Esophagus muscularis mucosa (tissue), 4 donors: ENCODE data around the gene PGAM2.

Source experiments
- EP300 ChIP-seq: sonication (generic); formaldehyde crosslinking; IDR thresholded peaks from one replicate; pipeline ENCODE4 v1.6.1; 2017; ENCODE audit warnings: antibody characterized with exemption
- POLR2A ChIP-seq: fragments of 450-650 bp; IDR thresholded peaks from one replicate; pipeline ENCODE4 v1.6.1; 2017; ENCODE audit warnings: antibody characterized with exemption, moderate library complexity, mild to moderate bottlenecking, low read depth
- POLR2AphosphoS5 ChIP-seq, 2 donors: sonication (generic); formaldehyde crosslinking; IDR thresholded peaks; one replicate each; pipeline ENCODE4 v1.6.1; 2017; ENCODE audit warnings: antibody characterized with exemption in 2 of 2
- TF ChIP-seq, protein P1 (sequence below), 3 experiments: fragments of 200-600 bp in 2 of 3; fragments of 450-650 bp in 1 of 3; sonication (generic) in 2 of 3; IDR thresholded peaks; one replicate each; pipeline ENCODE4 v1.5.1; 2017 to 2019; ENCODE audit warnings: antibody characterized with exemption in 3 of 3, mild to moderate bottlenecking in 2 of 3, moderate library complexity in 1 of 3

DNA sequence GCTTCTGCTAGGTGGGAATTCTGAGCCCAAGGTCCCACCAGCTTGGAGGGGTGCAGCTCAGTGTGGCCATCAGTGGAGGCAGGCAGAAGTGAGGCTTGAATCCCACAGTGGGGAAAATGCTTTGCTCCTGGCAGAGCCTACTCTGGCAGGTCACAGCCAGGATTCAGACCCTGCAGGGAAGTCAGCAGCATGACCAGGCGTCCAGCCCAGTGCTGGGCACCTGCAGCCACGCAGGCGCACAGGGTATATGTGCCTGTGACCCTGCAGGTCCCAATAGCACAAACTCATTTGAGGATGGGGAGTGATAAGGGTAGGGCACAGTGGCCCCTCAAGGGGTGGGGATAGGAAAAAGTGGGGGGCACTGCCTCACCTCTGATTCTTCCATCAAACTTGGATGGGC, 30.4 kb upstream of the PGAM2 start:
- TF ChIP-seq POLR2AphosphoS5 (IDR thresholded peaks at IDR 0.05) = no peak
- TF ChIP-seq, protein P1, sequence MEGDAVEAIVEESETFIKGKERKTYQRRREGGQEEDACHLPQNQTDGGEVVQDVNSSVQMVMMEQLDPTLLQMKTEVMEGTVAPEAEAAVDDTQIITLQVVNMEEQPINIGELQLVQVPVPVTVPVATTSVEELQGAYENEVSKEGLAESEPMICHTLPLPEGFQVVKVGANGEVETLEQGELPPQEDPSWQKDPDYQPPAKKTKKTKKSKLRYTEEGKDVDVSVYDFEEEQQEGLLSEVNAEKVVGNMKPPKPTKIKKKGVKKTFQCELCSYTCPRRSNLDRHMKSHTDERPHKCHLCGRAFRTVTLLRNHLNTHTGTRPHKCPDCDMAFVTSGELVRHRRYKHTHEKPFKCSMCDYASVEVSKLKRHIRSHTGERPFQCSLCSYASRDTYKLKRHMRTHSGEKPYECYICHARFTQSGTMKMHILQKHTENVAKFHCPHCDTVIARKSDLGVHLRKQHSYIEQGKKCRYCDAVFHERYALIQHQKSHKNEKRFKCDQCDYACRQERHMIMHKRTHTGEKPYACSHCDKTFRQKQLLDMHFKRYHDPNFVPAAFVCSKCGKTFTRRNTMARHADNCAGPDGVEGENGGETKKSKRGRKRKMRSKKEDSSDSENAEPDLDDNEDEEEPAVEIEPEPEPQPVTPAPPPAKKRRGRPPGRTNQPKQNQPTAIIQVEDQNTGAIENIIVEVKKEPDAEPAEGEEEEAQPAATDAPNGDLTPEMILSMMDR (IDR thresholded peaks at IDR 0.05) = no peak
- no peak for TF ChIP-seq POLR2A
- TF ChIP-seq EP300 = no peak
